ENCODE data around the gene DPYD. TPM values are rescaled to one million over a fixed set of nuclear protein-coding genes. Genes with fewer than 3 reads are reported as not detected.

The DPYD gene
- total RNA-seq, 2 experiments from 2014 or later: 9.8 to 11.1 TPM

DNA sequence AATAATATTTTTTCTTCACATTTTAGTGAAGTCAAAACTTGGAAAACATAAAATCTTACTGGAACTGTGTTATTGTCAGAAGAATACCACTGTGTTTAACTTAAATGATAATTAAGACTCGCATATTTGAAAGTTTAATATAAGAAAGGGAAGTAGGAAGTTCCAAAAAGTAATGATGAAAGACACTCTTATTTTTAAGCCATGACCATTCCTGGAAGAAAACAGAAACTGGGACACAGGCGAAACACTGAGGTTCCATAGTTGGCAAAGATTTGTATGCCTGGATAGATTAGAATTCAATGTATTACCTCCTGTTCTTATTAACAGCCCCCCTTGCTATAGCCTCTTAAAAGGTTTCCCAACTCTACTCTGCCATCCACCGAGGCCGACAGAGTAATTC lies 271.2 kb downstream of the DPYD start:
- H3K4me1 Mint-ChIP-seq (ENCODE audit: low read depth): no peaks in the 10 kb centered on the region
- CTCF ChIA-PET: interaction anchor here (0.6 kb wide), 1 partner anchor 773 kb away, joined by 3 read pairs; no protein-coding TSS in a partner anchor

DNA sequence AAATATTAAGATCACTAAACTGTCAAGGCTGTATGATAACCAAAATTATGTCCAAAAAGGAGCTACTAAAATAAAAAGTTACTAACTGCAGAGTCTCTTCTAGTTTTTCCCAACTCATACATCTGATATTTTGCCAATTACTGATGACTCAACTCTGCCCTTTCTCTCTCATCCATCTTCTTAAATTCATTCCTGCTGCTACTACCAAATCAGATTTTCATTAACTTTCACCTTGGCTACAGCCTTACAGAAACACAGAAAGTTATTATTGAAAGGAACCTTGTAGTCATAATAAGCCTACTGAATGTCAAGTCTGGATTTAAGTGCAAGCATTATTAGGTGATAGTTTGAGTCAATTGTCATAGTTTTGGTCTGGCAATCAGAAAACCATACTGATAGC lies 273.1 kb downstream of the DPYD start:
- intact Hi-C loops (cut with micrococcal nuclease): no loop called here
- no peak overlapping the region for H3K27ac Mint-ChIP-seq
- DNase-seq: no peak
- H3K36me3 Mint-ChIP-seq (ENCODE audit: low read depth): peaks cover 26% of the 10 kb centered on the region
- H3K27me3 Mint-ChIP-seq (ENCODE audit: low read depth): no peaks in the 10 kb centered on the region
- H3K4me1 Mint-ChIP-seq (ENCODE audit: low read depth): no peaks in the 10 kb centered on the region
- peaks cover 16% of the 10 kb centered on the region for H3K9me3 Mint-ChIP-seq
- no peak overlapping the region for H3K4me3 Mint-ChIP-seq
- CTCF ChIA-PET: no interaction called here

More for the DNA sequence above, 271.2 kb downstream of the DPYD start:
- Mint-ChIP-seq H3K27ac (no peak overlapping the region), H3K9me3 (peaks cover 14% of the 10 kb centered on the region), H3K4me3 (no peak overlapping the region), H3K27me3 (ENCODE audit: low read depth) (no peaks in the 10 kb centered on the region), H3K36me3 (ENCODE audit: low read depth) (peaks cover 25% of the 10 kb centered on the region)
- intact Hi-C loops (cut with micrococcal nuclease): no loop called here
- DNase-seq: no peak

DNA sequence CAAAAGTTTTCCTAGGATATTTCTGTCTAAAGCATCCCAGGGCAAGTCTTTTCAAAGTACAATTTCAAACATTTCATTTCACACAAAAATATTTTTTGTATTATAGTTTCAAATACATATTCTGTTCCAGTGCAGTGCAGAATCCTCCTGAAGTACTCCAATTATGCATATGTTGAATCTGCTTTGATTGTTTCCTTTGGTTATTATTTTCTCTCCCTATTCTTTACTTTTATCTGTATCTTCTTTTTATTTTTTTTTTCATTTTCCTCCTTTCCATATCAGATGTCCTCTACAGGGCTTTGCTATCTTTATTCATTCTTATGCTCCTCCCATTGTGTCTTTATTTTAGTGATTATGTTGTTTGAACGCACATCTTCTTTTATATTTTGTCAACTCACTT lies 274.8 kb downstream of the DPYD start:
- no peak for DNase-seq
- CTCF ChIA-PET: no interaction called here
- H3K36me3 Mint-ChIP-seq (ENCODE audit: low read depth): peaks cover 29% of the 10 kb centered on the region
- peaks cover 16% of the 10 kb centered on the region for H3K9me3 Mint-ChIP-seq
- no peaks in the 10 kb centered on the region for H3K4me1 Mint-ChIP-seq (ENCODE audit: low read depth)
- no peak overlapping the region for H3K27ac Mint-ChIP-seq
- no peak overlapping the region for H3K4me3 Mint-ChIP-seq
- intact Hi-C loops (cut with micrococcal nuclease): no loop called here
- no peaks in the 10 kb centered on the region for H3K27me3 Mint-ChIP-seq (ENCODE audit: low read depth)

DNA sequence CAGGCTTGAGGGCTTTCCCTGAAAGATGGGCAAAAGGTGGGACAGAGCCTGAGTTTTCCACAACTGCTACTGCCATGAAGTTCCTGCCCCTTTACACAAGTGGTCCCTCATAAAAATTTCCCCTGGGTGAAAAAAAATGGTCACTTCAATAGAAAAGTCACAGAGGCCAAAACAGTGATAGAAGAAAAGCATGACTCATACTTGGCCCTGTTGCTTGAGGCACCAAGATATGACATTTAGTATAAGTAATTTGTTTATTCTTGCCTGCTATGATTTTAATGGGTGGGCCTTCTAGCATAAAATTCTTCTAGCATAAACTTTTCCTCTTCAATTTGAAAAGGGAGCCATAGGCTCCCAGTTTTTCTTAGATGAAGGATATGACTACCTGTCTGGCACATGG lies 280.2 kb downstream of the DPYD start:
- Mint-ChIP-seq H3K9me3 (peaks cover 4% of the 10 kb centered on the region), H3K27me3 (ENCODE audit: low read depth) (no peaks in the 10 kb centered on the region), H3K36me3 (ENCODE audit: low read depth) (peaks cover 8% of the 10 kb centered on the region), H3K27ac (no peak overlapping the region), H3K4me1 (ENCODE audit: low read depth) (no peaks in the 10 kb centered on the region), H3K4me3 (no peak overlapping the region)
- no peak for DNase-seq
- intact Hi-C loops (cut with micrococcal nuclease): no loop called here
- CTCF ChIA-PET: interaction anchor here (1.3 kb wide), 1 partner anchor 63 kb away, joined by 3 read pairs; no protein-coding TSS in a partner anchor

DNA sequence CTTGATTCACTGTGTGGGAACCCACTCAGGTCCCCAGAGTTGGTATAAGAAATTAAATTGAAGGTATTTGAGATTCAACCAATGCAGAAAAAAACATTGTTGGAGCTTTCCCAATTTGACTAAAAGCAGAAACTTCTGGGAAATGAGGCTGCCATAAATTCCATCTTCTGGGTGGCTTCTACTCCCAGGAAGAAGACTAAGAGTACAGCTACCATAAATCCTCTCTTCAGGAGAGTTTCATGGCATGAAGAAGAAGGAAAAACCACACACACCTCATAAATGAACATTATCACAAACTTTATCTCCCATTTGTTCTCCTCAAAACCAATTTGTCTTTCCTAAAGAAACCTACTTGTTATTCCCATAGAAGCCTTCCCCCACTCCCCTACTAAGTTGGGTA lies 283.9 kb downstream of the DPYD start:
- CTCF ChIA-PET: no interaction called here
- H3K9me3 Mint-ChIP-seq: no peaks in the 10 kb centered on the region
- H3K4me1 Mint-ChIP-seq (ENCODE audit: low read depth): peaks cover 5% of the 10 kb centered on the region
- no peaks in the 10 kb centered on the region for H3K27me3 Mint-ChIP-seq (ENCODE audit: low read depth)
- H3K27ac Mint-ChIP-seq: no peak overlapping the region
- DNase-seq: no peak
- H3K36me3 Mint-ChIP-seq (ENCODE audit: low read depth): peaks cover 3% of the 10 kb centered on the region
- intact Hi-C loops (cut with micrococcal nuclease): loop anchor here (10.0 kb wide), 1 partner anchor 422 kb away; no protein-coding TSS in a partner anchor
- no peak overlapping the region for H3K4me3 Mint-ChIP-seq

DNA sequence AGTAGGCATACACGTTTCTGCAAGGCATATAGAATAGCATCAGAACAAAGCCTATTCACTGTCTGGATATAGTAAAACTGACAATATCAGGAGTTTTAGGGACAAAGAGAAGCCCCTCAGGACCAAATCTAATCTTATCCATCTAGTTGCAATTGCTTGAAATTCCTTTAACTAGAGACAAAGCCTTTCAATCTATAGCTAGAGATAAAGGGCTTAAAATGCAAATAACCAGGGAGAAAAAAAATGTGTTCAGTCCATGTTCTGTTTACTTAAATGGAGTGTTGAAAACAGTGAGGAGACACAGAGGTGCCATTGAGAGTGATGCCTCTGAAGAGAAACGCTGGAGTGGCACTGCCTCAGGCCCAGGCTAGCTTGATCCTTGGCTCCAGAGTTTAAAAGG lies 286.1 kb downstream of the DPYD start:
- H3K36me3 Mint-ChIP-seq (ENCODE audit: low read depth): peaks cover 1% of the 10 kb centered on the region
- CTCF ChIA-PET: no interaction called here
- no peaks in the 10 kb centered on the region for H3K9me3 Mint-ChIP-seq
- no peak overlapping the region for H3K4me3 Mint-ChIP-seq
- peaks cover 7% of the 10 kb centered on the region for H3K4me1 Mint-ChIP-seq (ENCODE audit: low read depth)
- no peak for DNase-seq
- no peaks in the 10 kb centered on the region for H3K27me3 Mint-ChIP-seq (ENCODE audit: low read depth)
- H3K27ac Mint-ChIP-seq: no peak overlapping the region
- intact Hi-C loops (cut with micrococcal nuclease): loop anchor here (10.0 kb wide), 1 partner anchor 420 kb away; no protein-coding TSS in a partner anchor

DNA sequence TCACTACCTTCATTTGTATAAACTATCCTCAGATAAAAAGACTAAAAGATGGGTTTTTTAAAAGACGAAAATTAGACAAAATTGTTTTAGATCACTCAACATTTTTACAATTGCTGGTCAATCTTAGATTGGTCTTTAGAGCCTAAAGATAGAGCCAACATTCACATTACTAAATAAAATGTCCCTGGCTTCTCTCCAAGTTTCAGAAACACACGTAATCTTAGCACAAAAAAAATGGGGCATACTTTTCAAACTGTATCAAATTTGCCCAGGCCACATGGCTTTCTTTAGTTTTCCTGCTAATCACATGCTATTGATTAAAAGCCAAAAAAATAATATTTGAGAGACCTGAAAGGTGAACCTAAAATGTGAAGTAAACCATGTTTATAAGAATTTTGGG lies 288.1 kb downstream of the DPYD start:
- H3K27ac Mint-ChIP-seq: no peak overlapping the region
- no peak for DNase-seq
- H3K4me1 Mint-ChIP-seq (ENCODE audit: low read depth): peaks cover 7% of the 10 kb centered on the region
- no peaks in the 10 kb centered on the region for H3K27me3 Mint-ChIP-seq (ENCODE audit: low read depth)
- H3K36me3 Mint-ChIP-seq (ENCODE audit: low read depth): peaks cover 1% of the 10 kb centered on the region
- H3K4me3 Mint-ChIP-seq: no peak overlapping the region
- CTCF ChIA-PET: no interaction called here
- intact Hi-C loops (cut with micrococcal nuclease): loop anchor here (10.0 kb wide), 1 partner anchor 418 kb away; no protein-coding TSS in a partner anchor
- H3K9me3 Mint-ChIP-seq: no peaks in the 10 kb centered on the region

DNA sequence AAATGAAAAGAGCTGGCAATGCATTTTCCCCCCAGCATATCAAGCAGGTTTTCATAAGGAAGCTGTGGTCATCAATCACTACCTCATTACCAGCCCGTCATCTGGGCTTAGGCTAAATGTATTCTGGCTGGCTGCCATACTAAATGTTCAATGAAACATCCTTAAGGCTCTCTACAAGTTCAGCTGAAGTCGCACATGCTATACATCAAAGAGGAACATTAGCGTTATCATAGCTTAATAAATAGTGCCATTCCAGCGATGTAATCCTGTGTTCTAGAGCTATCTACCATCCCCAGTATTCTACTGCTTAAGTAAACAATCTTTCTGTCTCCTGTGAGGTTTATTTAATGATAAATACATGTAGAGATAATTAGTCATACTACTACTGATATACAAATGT lies 288.8 kb downstream of the DPYD start:
- Mint-ChIP-seq H3K4me3 (no peak overlapping the region), H3K36me3 (ENCODE audit: low read depth) (peaks cover 4% of the 10 kb centered on the region), H3K9me3 (no peaks in the 10 kb centered on the region), H3K27me3 (ENCODE audit: low read depth) (no peaks in the 10 kb centered on the region), H3K4me1 (ENCODE audit: low read depth) (peaks cover 7% of the 10 kb centered on the region), H3K27ac (no peak overlapping the region)
- CTCF ChIA-PET: no interaction called here
- intact Hi-C loops (cut with micrococcal nuclease): loop anchor here (10.0 kb wide), 1 partner anchor 417 kb away; no protein-coding TSS in a partner anchor
- DNase-seq: no peak

DNA sequence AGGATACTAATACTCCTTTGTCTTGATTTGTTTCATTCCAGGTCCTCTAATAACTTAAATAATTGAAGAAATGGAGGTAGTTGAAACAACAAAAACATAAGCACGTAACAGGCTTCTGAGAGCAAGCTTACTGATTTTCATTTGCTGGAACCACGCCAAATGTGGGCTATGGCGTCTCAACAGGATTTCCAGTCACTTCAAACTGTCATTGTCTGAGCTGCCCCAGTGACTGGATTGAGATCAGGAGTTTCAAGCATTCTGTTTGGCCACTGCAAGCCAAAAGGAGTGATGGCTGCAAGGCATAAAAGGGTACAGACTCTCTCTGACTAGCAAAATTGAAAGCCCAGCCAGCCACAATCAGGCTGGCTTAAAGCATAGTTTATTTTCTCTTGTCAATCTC lies 289.9 kb downstream of the DPYD start:
- Mint-ChIP-seq H3K27ac (no peak overlapping the region), H3K4me3 (no peak overlapping the region), H3K9me3 (no peaks in the 10 kb centered on the region), H3K4me1 (ENCODE audit: low read depth) (peaks cover 7% of the 10 kb centered on the region), H3K27me3 (ENCODE audit: low read depth) (no peaks in the 10 kb centered on the region), H3K36me3 (ENCODE audit: low read depth) (peaks cover 4% of the 10 kb centered on the region)
- DNase-seq: no peak
- CTCF ChIA-PET: interaction anchor here (0.6 to 1.0 kb wide), 2 partner anchors 13 to 62 kb away, joined by 3 to 4 read pairs; no protein-coding TSS in a partner anchor
- intact Hi-C loops (cut with micrococcal nuclease): loop anchor here (10.0 kb wide), 1 partner anchor 416 kb away; no protein-coding TSS in a partner anchor

DNA sequence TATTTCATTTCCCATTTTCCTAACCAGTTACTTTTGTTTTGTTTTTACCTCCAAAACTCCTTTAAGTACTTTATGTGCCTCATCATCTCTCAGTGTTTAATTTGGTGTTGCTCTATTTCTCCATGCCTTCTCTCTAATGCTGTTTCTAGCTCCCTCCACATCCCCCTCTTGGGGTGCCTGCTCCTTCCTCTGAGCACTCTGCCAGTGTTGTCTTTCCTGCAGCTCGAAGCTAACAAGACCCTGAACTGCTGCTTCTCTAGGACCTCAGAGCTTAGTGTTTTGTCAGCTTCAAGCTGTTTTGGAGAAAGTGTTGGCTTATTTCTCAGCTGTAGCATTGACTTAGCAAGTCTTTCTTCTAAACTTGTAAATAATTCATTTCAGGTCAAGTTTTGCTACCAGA lies 290.6 kb downstream of the DPYD start:
- no peaks in the 10 kb centered on the region for H3K9me3 Mint-ChIP-seq

DNA sequence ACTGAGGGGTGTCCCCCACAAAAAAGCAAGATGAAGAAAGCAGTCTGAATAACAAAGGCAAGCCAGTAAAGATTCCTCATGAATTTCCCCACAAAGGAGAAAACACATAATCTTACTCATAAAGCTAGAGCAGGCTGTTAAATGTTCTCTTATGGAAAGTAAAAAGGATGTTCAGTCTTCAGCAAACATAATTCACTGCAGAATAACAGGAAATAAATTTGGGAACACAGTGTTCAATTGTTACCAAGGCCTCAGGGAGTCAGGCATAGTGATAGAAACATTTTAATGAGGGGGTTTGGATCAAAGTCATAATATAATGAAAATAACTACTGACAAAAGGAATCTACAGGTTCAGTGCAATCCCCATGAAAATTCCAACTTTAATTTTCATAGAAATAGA lies 297.6 kb downstream of the DPYD start:
- Mint-ChIP-seq H3K27ac (no peak overlapping the region), H3K9me3 (no peaks in the 10 kb centered on the region), H3K36me3 (ENCODE audit: low read depth) (peaks cover 4% of the 10 kb centered on the region), H3K4me1 (ENCODE audit: low read depth) (no peaks in the 10 kb centered on the region), H3K27me3 (ENCODE audit: low read depth) (no peaks in the 10 kb centered on the region), H3K4me3 (no peak overlapping the region)
- DNase-seq: no peak
- CTCF ChIA-PET: no interaction called here
- intact Hi-C loops (cut with micrococcal nuclease): no loop called here

More for the DNA sequence above, 290.6 kb downstream of the DPYD start:
- Mint-ChIP-seq H3K27ac (no peak overlapping the region), H3K4me1 (ENCODE audit: low read depth) (peaks cover 7% of the 10 kb centered on the region), H3K36me3 (ENCODE audit: low read depth) (peaks cover 4% of the 10 kb centered on the region), H3K27me3 (ENCODE audit: low read depth) (no peaks in the 10 kb centered on the region), H3K4me3 (no peak overlapping the region)
- intact Hi-C loops (cut with micrococcal nuclease): loop anchor here (10.0 kb wide), 1 partner anchor 415 kb away; no protein-coding TSS in a partner anchor
- no peak for DNase-seq
- CTCF ChIA-PET: interaction anchor here (0.6 to 1.0 kb wide), 2 partner anchors 14 to 63 kb away, joined by 3 to 4 read pairs; no protein-coding TSS in a partner anchor

DNA sequence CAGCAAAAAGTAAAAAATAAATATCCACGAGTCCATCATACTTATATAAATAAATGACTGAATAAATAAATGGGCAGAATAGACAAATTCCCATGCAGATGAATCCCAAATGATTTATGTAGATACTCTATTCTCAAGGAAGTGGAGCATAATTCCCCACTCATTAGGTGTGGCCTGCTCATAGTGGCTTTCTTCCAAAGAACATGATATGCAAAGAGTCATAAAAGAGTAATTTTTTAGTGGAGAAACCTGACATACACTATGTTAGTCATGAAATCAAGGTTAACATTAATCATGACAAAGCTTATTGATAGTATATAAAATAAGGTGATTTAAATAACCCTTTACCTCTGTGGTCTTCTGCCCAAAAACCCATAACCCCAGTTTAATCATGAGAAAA lies 298.9 kb downstream of the DPYD start:
- intact Hi-C loops (cut with micrococcal nuclease): no loop called here
- Mint-ChIP-seq H3K4me3 (no peak overlapping the region), H3K27me3 (ENCODE audit: low read depth) (no peaks in the 10 kb centered on the region), H3K9me3 (no peaks in the 10 kb centered on the region), H3K36me3 (ENCODE audit: low read depth) (peaks cover 2% of the 10 kb centered on the region), H3K27ac (no peak overlapping the region), H3K4me1 (ENCODE audit: low read depth) (no peaks in the 10 kb centered on the region)
- CTCF ChIA-PET: no interaction called here
- no peak for DNase-seq

DNA sequence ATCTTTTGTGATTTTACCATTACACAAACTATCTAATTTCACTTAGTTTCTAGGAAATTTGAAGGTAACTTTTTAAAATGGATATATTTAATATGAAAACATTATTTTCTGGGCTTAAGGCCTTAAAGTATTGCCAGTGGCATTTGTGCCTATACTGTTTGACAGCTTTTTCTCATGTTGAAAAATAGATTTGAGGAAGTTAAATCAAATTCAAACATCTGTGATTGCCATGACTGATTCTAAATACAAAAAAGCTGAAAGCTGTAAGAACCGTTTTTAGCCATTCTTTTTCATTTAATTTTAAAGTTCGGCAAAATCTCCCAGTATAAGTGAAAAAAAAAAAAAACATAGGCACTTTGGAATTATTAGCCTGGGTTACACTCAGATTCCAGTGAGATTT lies 301.1 kb downstream of the DPYD start:
- Mint-ChIP-seq H3K27me3 (ENCODE audit: low read depth) (no peaks in the 10 kb centered on the region), H3K9me3 (no peaks in the 10 kb centered on the region), H3K27ac (no peak overlapping the region), H3K4me3 (no peak overlapping the region), H3K36me3 (ENCODE audit: low read depth) (peaks cover 4% of the 10 kb centered on the region), H3K4me1 (ENCODE audit: low read depth) (no peaks in the 10 kb centered on the region)
- CTCF ChIA-PET: no interaction called here
- no peak for DNase-seq
- intact Hi-C loops (cut with micrococcal nuclease): no loop called here

Data from activated naive CD4-positive, alpha-beta T cell treated with anti-CD3 and anti-CD28 coated beads for 36 hours (primary cell).